ENCODE results near the gene FGD2. TPM values are rescaled to one million over a fixed set of nuclear protein-coding genes. Genes with fewer than 3 reads are reported as not detected.
A peak's percentile ranks its signal among the peaks of the same experiment; 100 is the strongest.

FGD2 gene
- total RNA-seq, 1 donor from 2014 or later: not detected

DNA sequence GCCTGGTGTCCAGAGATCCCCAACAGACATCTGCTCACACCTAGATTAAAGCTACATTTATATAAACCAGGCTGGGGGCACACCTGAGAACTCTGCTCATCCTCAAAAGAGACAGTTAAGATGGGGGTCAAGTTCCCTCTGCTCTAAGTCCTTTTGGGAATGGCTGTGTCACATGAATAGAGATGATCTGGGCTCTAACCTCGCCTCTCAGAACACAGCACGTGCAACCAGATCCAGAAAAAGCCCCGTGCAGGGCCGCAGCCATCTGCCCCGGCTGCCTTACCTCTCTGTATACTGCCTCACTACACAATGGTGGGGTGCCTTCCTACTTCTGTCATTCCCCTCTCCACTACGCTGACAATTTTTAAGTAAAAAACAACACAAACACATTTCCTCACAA is 25.3 kb upstream of the FGD2 start:
- Mint-ChIP-seq H3K9me3 (ENCODE audit: unreplicated experiment) (peaks cover 4% of the 10 kb centered on the region), H3K27ac (ENCODE audit: unreplicated experiment) (peak overlapping the region; percentile 45), H3K4me1 (ENCODE audit: low read depth, unreplicated experiment) (peaks cover 31% of the 10 kb centered on the region), H3K36me3 (ENCODE audit: unreplicated experiment) (no peaks in the 10 kb centered on the region), H3K27me3 (ENCODE audit: unreplicated experiment) (no peaks in the 10 kb centered on the region), H3K4me3 (ENCODE audit: unreplicated experiment) (peak overlapping the region; percentile 36)
- TF ChIP-seq, protein P1, sequence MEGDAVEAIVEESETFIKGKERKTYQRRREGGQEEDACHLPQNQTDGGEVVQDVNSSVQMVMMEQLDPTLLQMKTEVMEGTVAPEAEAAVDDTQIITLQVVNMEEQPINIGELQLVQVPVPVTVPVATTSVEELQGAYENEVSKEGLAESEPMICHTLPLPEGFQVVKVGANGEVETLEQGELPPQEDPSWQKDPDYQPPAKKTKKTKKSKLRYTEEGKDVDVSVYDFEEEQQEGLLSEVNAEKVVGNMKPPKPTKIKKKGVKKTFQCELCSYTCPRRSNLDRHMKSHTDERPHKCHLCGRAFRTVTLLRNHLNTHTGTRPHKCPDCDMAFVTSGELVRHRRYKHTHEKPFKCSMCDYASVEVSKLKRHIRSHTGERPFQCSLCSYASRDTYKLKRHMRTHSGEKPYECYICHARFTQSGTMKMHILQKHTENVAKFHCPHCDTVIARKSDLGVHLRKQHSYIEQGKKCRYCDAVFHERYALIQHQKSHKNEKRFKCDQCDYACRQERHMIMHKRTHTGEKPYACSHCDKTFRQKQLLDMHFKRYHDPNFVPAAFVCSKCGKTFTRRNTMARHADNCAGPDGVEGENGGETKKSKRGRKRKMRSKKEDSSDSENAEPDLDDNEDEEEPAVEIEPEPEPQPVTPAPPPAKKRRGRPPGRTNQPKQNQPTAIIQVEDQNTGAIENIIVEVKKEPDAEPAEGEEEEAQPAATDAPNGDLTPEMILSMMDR (IDR thresholded peaks at IDR 0.05; ENCODE audit: partially characterized antibody, unreplicated experiment): no peak
- no peak for DNase-seq

DNA sequence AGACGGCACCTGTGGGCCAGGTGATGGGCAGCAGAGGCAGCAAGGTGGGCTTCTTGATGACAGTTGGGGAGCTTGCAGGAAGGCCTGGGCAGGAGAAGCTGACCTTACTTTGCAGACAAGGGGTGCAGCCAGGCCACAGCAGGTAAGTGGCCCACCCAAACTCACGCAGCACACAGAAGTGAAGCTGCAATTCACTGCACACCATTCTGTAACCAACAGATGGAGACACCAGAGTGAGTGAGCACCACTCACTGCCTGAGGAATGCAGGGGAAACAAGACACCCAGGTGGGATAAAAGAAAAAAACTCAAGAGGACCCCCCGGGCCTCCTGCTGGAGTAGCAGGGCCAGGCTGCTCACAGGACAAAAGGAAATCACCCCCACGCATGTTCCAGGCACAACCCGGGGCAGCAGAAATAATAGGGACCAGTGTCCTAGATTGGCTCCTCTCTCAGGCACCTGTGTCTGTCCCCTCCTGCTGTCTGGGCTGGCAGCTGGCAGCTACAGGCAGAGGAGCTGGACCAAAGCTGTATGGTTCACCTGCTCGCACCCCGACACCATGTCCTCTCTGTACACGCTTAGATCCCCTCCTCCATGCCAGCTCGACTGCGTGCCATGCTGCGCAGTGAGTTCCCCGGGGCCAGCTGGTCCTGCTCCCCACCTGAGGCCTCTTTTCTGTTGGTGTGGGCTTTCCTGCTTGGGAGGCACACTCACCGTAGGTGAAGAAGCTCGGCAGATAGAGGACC is 24.4 kb upstream of the FGD2 start:
- no peak for DNase-seq
- H3K36me3 Mint-ChIP-seq (ENCODE audit: unreplicated experiment): no peaks in the 10 kb centered on the region
- H3K9me3 Mint-ChIP-seq (ENCODE audit: unreplicated experiment): peaks cover 4% of the 10 kb centered on the region
- TF ChIP-seq, protein P1 (IDR thresholded peaks at IDR 0.05; ENCODE audit: partially characterized antibody, unreplicated experiment): no peak
- no peaks in the 10 kb centered on the region for H3K27me3 Mint-ChIP-seq (ENCODE audit: unreplicated experiment)
- H3K4me3 Mint-ChIP-seq (ENCODE audit: unreplicated experiment): no peak overlapping the region
- peaks cover 31% of the 10 kb centered on the region for H3K4me1 Mint-ChIP-seq (ENCODE audit: low read depth, unreplicated experiment)
- H3K27ac Mint-ChIP-seq (ENCODE audit: unreplicated experiment): no peak overlapping the region

DNA sequence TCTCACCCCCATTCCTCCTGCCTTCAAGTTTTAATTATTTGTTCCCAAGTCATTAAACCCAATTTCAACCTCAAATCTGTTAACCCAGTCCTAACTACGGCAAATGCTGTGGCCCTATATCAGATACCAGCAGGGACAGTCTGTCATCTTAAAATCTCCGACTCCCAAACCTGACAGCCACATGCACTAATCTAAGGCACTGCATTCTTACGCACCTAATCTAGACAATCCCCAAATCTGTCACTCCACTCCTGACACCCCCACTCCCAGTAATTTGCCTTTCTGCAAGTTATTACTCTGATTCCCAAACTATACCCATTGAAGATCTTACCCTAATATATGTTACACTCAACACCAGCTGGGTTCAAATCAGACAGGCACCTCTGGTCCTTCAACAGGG is 21.9 kb upstream of the FGD2 start:
- Mint-ChIP-seq H3K36me3 (ENCODE audit: unreplicated experiment) (no peaks in the 10 kb centered on the region), H3K27me3 (ENCODE audit: unreplicated experiment) (peaks cover 7% of the 10 kb centered on the region), H3K27ac (ENCODE audit: unreplicated experiment) (no peak overlapping the region), H3K4me3 (ENCODE audit: unreplicated experiment) (no peak overlapping the region), H3K4me1 (ENCODE audit: low read depth, unreplicated experiment) (peaks cover 34% of the 10 kb centered on the region), H3K9me3 (ENCODE audit: unreplicated experiment) (peaks cover 7% of the 10 kb centered on the region)
- TF ChIP-seq, protein P1 (IDR thresholded peaks at IDR 0.05; ENCODE audit: partially characterized antibody, unreplicated experiment): no peak
- no peak for DNase-seq

DNA sequence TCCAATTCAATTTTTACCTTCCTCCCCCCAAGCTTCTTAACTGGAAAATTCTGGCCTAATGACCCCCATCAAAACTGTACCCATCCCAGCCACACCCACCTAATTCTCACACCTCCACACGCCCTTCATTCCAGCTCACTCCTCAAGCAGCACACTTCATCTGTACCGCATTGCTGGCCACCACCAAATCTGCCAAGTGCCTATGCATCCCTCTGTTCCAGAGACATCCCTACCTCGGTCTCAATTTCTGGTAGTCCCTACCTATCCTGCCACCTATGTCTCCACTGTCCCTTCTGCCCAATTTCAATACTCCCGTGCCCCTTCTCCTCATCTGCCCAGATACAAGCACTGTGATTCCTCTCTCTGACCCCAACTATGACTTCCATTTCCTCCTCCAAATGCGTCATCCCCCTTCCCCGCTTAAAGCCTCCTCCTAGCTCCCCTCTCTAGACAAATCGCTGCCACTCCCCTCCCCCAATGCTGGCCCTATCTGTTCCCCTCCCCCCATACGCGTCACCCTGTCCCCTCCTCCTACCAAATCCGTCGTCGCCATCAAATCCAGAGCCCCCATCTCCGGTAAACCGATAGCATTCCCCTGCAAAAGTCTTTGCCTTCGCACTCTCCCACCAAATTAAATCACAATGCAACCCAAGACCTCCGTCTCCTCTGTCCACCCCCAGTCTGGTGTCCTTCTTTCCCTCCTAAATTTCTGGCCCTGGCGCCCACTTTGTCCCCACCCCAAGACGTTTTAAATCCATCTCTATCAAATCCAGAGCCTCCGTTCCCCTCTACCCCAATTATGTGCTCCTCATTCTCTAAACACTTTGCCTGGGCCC is 20.7 kb upstream of the FGD2 start:
- TF ChIP-seq, protein P1 (IDR thresholded peaks at IDR 0.05; ENCODE audit: partially characterized antibody, unreplicated experiment): no peak
- Mint-ChIP-seq H3K27ac (ENCODE audit: unreplicated experiment) (no peak overlapping the region), H3K27me3 (ENCODE audit: unreplicated experiment) (peaks cover 7% of the 10 kb centered on the region), H3K9me3 (ENCODE audit: unreplicated experiment) (peaks cover 7% of the 10 kb centered on the region), H3K36me3 (ENCODE audit: unreplicated experiment) (no peaks in the 10 kb centered on the region), H3K4me3 (ENCODE audit: unreplicated experiment) (no peak overlapping the region), H3K4me1 (ENCODE audit: low read depth, unreplicated experiment) (peaks cover 23% of the 10 kb centered on the region)
- peak; percentile 62 for DNase-seq

DNA sequence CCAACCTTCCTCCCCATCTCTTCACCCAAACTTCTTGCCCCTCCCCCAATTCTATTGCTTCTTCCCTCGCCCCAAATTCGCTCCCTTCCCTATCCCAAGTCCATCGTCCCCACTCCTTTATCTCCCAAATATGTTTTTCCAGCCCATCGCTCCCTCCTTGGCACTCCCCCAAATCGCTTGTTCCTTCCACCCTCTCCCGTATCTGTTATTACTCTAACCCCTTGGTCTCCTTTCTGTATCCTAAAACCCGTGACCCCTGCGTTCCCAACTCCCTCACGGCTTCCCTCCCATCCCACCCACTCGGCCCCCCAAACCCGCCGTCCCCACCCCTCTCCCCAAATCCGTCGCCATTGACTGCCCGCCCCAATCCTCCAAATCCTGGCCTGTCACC is 20.0 kb upstream of the FGD2 start:
- H3K9me3 Mint-ChIP-seq (ENCODE audit: unreplicated experiment): peaks cover 5% of the 10 kb centered on the region
- H3K4me3 Mint-ChIP-seq (ENCODE audit: unreplicated experiment): no peak overlapping the region
- TF ChIP-seq, protein P1 (IDR thresholded peaks at IDR 0.05; ENCODE audit: partially characterized antibody, unreplicated experiment): no peak
- H3K36me3 Mint-ChIP-seq (ENCODE audit: unreplicated experiment): no peaks in the 10 kb centered on the region
- no peak overlapping the region for H3K27ac Mint-ChIP-seq (ENCODE audit: unreplicated experiment)
- DNase-seq: no peak
- H3K4me1 Mint-ChIP-seq (ENCODE audit: low read depth, unreplicated experiment): peaks cover 17% of the 10 kb centered on the region
- peaks cover 7% of the 10 kb centered on the region for H3K27me3 Mint-ChIP-seq (ENCODE audit: unreplicated experiment)

Data from glutamatergic neuron (in vitro differentiated cells).